HepG2 (cell line): ENCODE results near the gene PCOLCE2. TPM values are rescaled to one million over a fixed set of nuclear protein-coding genes. Genes with fewer than 3 reads are reported as not detected.

Experiments
- CEBPG ChIP-seq: IDR thresholded peaks from 2 replicates; pipeline ENCODE4 v1.6.1; 2016
- HDAC1 ChIP-seq: sonication (generic); formaldehyde crosslinking; IDR thresholded peaks from 2 replicates; pipeline ENCODE4 v1.5.1; 2020; ENCODE audit warnings: mild to moderate bottlenecking, missing genetic modification reagents
- HMG20B ChIP-seq: conservative IDR thresholded peaks from 2 replicates; pipeline ENCODE4 v1.6.1; 2016; ENCODE audit warnings: missing genetic modification reagents, missing compliant biosample characterization
- KDM2A ChIP-seq: sonication (generic); formaldehyde crosslinking; IDR thresholded peaks from 2 replicates; pipeline ENCODE4 v1.4.0; 2020; ENCODE audit warnings: low read depth, missing genetic modification reagents, borderline replicate concordance
- MTF1 ChIP-seq: sonication (generic); formaldehyde crosslinking; IDR thresholded peaks from 2 replicates; pipeline ENCODE4 v1.5.0; 2020; ENCODE audit warnings: missing genetic modification reagents
- PAF1 ChIP-seq: IDR thresholded peaks from 2 replicates; pipeline ENCODE4 v1.6.1; 2016; ENCODE audit warnings: missing genetic modification reagents, missing compliant biosample characterization
- ZBTB20 ChIP-seq: sonication (generic); formaldehyde crosslinking; IDR thresholded peaks from 2 replicates; pipeline ENCODE4 v1.8.1; 2023; ENCODE audit warnings: missing genetic modification reagents, low read depth, mild to moderate bottlenecking, borderline replicate concordance
- ZNF263 ChIP-seq: sonication (generic); formaldehyde crosslinking; IDR thresholded peaks from 2 replicates; pipeline ENCODE4 v1.4.0; 2020; ENCODE audit warnings: missing genetic modification reagents
- ZNF367 ChIP-seq: sonication (generic); formaldehyde crosslinking; IDR thresholded peaks from 2 replicates; pipeline ENCODE4 v1.4.0; 2020; ENCODE audit warnings: missing genetic modification reagents, borderline replicate concordance
- polyA plus RNA-seq, 8 experiments: library from polyadenylated mRNA; depleted of rRNA in 3 of 8; stranded (reverse) in 7 of 8; unstranded in 1 of 8; fragments of >200 nt; fragmentation: Illumina TruSeq in 4 of 8; extraction: Trizol in 4 of 8; gene quantifications; 2 replicates each; pipeline versions ENCODE4 v1.2.1 to v1.2.3, GENCODE V29; 2011 to 2016; ENCODE audit warnings: low read depth in 4 of 8, missing spikeins in 1 of 8, mixed read lengths in 1 of 8; ENCODE audit not compliant: insufficient read depth in 1 of 8
- total RNA-seq, 5 experiments: library from RNA; depleted of rRNA; stranded (reverse); fragments of >200 nt; fragmentation: Illumina TruSeq; extraction: Trizol; gene quantifications; 2 replicates each; pipeline ENCODE4 v1.2.3, GENCODE V29; 2016; ENCODE audit warnings: low read depth in 1 of 5
- TF ChIP-seq, protein P1 (sequence below): sonication (generic); formaldehyde crosslinking; IDR thresholded peaks from 2 replicates; pipeline ENCODE4 v1.4.0; 2020; ENCODE audit warnings: missing genetic modification reagents
- TF ChIP-seq, protein P2 (sequence below): sonication (generic); formaldehyde crosslinking; IDR thresholded peaks from 2 replicates; pipeline ENCODE4 v1.9.0; 2021; ENCODE audit warnings: missing genetic modification reagents, borderline replicate concordance
- TF ChIP-seq, protein P3 (sequence below): sonication (generic); formaldehyde crosslinking; IDR thresholded peaks from 2 replicates; pipeline ENCODE4 v1.4.0; 2020; ENCODE audit warnings: mild to moderate bottlenecking, missing genetic modification reagents, borderline replicate concordance
- TF ChIP-seq, protein P4 (sequence below): sonication (generic); formaldehyde crosslinking; IDR thresholded peaks from 2 replicates; pipeline ENCODE4 v1.5.0; 2020; ENCODE audit warnings: mild to moderate bottlenecking, missing genetic modification reagents
- TF ChIP-seq, protein P5 (sequence below): sonication (generic); formaldehyde crosslinking; conservative IDR thresholded peaks from 2 replicates; pipeline ENCODE4 v1.4.0; 2020; ENCODE audit warnings: mild to moderate bottlenecking, missing genetic modification reagents, moderate library complexity

Gene PCOLCE2
- total and polyA plus RNA-seq, 2 of the 13 experiments (the other 11 are each of a cell fraction or from before 2014, with no cell fraction given), result 0.71 to 2.0 TPM

DNA sequence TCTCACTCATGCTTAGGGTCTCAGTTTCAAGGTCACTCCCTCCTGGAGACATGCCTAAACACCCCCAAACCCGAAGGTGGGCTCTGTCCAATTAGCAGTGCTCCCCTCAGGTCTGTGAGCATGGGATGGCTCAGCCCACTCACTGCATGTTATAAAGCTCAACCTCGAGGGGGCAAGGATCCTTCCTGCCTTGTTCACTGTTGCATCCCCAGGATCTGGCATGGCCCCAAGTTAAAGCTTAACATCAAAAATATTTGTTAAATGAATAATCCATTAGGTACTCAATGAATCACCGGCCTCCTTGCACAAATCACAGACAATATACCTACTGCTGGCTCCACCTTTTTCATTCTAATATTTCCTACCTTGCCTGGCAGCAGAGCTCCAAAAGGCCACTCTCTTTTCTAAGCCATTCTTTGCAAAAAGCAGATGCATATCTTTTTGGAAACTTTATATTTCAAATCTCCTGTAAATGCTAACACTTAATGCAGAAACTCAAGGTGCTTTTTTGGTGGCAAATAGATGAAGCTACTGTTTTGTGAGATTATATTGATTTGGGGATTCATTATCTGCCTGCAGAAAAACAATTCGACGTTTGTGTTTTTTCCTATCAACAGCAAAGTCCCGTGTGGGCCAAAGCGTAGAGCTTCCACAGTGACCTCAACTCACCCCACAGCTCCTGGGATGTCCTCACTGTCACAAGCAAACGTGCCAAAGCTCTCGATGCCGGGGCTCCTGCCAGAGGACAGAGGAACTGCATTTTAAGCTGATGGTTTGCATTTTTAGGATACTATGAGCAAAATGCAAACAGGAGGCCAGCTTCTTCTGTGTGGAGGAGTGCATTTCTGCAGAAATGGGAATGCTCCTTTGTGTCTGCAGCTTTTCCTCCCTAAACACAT lies 35.4 kb downstream of the PCOLCE2 start (continued):
- TF ChIP-seq, protein P1, sequence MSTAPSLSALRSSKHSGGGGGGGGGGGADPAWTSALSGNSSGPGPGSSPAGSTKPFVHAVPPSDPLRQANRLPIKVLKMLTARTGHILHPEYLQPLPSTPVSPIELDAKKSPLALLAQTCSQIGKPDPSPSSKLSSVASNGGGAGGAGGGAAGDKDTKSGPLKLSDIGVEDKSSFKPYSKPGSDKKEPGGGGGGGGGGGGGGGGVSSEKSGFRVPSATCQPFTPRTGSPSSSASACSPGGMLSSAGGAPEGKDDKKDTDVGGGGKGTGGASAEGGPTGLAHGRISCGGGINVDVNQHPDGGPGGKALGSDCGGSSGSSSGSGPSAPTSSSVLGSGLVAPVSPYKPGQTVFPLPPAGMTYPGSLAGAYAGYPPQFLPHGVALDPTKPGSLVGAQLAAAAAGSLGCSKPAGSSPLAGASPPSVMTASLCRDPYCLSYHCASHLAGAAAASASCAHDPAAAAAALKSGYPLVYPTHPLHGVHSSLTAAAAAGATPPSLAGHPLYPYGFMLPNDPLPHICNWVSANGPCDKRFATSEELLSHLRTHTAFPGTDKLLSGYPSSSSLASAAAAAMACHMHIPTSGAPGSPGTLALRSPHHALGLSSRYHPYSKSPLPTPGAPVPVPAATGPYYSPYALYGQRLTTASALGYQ (CRISPR knock-in tag), result 0 out of 2 replicates have a peak, but pooled peaks have one; percentile 27
- TF ChIP-seq, protein P2, sequence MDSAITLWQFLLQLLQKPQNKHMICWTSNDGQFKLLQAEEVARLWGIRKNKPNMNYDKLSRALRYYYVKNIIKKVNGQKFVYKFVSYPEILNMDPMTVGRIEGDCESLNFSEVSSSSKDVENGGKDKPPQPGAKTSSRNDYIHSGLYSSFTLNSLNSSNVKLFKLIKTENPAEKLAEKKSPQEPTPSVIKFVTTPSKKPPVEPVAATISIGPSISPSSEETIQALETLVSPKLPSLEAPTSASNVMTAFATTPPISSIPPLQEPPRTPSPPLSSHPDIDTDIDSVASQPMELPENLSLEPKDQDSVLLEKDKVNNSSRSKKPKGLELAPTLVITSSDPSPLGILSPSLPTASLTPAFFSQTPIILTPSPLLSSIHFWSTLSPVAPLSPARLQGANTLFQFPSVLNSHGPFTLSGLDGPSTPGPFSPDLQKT, result no peak
- TF ChIP-seq ZNF367 (CRISPR knock-in tag) (no peak), ZNF263 (CRISPR knock-in tag) (peak; percentile 82), PAF1 (no peak), HMG20B (CRISPR knock-in tag) (no peak), ZBTB20 (CRISPR knock-in tag) (0 out of 2 replicates have a peak, but pooled peaks have one; percentile 22), KDM2A (CRISPR knock-in tag) (no peak), CEBPG (CRISPR knock-in tag) (0 out of 2 replicates have a peak, but pooled peaks have one; percentile 19), HDAC1 (CRISPR knock-in tag) (peak; percentile 64; the same call in 1 of the 2 replicates), MTF1 (CRISPR knock-in tag) (no peak)
- TF ChIP-seq, protein P3, sequence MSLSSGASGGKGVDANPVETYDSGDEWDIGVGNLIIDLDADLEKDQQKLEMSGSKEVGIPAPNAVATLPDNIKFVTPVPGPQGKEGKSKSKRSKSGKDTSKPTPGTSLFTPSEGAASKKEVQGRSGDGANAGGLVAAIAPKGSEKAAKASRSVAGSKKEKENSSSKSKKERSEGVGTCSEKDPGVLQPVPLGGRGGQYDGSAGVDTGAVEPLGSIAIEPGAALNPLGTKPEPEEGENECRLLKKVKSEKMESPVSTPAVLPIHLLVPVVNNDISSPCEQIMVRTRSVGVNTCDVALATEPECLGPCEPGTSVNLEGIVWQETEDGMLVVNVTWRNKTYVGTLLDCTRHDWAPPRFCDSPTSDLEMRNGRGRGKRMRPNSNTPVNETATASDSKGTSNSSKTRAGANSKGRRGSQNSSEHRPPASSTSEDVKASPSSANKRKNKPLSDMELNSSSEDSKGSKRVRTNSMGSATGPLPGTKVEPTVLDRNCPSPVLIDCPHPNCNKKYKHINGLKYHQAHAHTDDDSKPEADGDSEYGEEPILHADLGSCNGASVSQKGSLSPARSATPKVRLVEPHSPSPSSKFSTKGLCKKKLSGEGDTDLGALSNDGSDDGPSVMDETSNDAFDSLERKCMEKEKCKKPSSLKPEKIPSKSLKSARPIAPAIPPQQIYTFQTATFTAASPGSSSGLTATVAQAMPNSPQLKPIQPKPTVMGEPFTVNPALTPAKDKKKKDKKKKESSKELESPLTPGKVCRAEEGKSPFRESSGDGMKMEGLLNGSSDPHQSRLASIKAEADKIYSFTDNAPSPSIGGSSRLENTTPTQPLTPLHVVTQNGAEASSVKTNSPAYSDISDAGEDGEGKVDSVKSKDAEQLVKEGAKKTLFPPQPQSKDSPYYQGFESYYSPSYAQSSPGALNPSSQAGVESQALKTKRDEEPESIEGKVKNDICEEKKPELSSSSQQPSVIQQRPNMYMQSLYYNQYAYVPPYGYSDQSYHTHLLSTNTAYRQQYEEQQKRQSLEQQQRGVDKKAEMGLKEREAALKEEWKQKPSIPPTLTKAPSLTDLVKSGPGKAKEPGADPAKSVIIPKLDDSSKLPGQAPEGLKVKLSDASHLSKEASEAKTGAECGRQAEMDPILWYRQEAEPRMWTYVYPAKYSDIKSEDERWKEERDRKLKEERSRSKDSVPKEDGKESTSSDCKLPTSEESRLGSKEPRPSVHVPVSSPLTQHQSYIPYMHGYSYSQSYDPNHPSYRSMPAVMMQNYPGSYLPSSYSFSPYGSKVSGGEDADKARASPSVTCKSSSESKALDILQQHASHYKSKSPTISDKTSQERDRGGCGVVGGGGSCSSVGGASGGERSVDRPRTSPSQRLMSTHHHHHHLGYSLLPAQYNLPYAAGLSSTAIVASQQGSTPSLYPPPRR, result peak; percentile 38; the same call in 1 of the 2 replicates
- TF ChIP-seq, protein P4, sequence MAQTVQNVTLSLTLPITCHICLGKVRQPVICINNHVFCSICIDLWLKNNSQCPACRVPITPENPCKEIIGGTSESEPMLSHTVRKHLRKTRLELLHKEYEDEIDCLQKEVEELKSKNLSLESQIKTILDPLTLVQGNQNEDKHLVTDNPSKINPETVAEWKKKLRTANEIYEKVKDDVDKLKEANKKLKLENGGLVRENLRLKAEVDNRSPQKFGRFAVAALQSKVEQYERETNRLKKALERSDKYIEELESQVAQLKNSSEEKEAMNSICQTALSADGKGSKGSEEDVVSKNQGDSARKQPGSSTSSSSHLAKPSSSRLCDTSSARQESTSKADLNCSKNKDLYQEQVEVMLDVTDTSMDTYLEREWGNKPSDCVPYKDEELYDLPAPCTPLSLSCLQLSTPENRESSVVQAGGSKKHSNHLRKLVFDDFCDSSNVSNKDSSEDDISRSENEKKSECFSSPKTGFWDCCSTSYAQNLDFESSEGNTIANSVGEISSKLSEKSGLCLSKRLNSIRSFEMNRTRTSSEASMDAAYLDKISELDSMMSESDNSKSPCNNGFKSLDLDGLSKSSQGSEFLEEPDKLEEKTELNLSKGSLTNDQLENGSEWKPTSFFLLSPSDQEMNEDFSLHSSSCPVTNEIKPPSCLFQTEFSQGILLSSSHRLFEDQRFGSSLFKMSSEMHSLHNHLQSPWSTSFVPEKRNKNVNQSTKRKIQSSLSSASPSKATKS (CRISPR knock-in tag), result no peak
- TF ChIP-seq, protein P5, sequence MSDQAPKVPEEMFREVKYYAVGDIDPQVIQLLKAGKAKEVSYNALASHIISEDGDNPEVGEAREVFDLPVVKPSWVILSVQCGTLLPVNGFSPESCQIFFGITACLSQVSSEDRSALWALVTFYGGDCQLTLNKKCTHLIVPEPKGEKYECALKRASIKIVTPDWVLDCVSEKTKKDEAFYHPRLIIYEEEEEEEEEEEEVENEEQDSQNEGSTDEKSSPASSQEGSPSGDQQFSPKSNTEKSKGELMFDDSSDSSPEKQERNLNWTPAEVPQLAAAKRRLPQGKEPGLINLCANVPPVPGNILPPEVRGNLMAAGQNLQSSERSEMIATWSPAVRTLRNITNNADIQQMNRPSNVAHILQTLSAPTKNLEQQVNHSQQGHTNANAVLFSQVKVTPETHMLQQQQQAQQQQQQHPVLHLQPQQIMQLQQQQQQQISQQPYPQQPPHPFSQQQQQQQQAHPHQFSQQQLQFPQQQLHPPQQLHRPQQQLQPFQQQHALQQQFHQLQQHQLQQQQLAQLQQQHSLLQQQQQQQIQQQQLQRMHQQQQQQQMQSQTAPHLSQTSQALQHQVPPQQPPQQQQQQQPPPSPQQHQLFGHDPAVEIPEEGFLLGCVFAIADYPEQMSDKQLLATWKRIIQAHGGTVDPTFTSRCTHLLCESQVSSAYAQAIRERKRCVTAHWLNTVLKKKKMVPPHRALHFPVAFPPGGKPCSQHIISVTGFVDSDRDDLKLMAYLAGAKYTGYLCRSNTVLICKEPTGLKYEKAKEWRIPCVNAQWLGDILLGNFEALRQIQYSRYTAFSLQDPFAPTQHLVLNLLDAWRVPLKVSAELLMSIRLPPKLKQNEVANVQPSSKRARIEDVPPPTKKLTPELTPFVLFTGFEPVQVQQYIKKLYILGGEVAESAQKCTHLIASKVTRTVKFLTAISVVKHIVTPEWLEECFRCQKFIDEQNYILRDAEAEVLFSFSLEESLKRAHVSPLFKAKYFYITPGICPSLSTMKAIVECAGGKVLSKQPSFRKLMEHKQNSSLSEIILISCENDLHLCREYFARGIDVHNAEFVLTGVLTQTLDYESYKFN (CRISPR knock-in tag), result peak; percentile 75
